HepG2 (cell line): ENCODE results near the gene JPH2.

ENCODE experiments used
- IRF2 ChIP-seq: IDR thresholded peaks from 2 replicates; pipeline ENCODE4 v1.6.1; 2018; ENCODE audit warnings: missing genetic modification reagents, missing compliant biosample characterization
- PAF1 ChIP-seq: IDR thresholded peaks from 2 replicates; pipeline ENCODE4 v1.6.1; 2016; ENCODE audit warnings: missing genetic modification reagents, missing compliant biosample characterization
- PBX3 ChIP-seq: sonication (generic); formaldehyde crosslinking; IDR thresholded peaks from 2 replicates; pipeline ENCODE4 v1.8.1; 2023; ENCODE audit warnings: missing genetic modification reagents, inconsistent platforms, borderline replicate concordance
- PRPF4 ChIP-seq: fragments of 200-400 bp; formaldehyde crosslinking; IDR thresholded peaks from 2 replicates; pipeline ENCODE4 v1.6.1; 2016; ENCODE audit warnings: low read length, low read depth; ENCODE audit not compliant: poor library complexity, severe bottlenecking
- RAD21 ChIP-seq: fragments of 450-650 bp; formaldehyde crosslinking; IDR thresholded peaks from 2 replicates; pipeline ENCODE4 v1.5.0; 2020; ENCODE audit warnings: mild to moderate bottlenecking
- ZBTB7A ChIP-seq: sonication (generic); formaldehyde crosslinking; IDR thresholded peaks from 2 replicates; pipeline ENCODE4 v1.8.0; 2022; ENCODE audit warnings: mild to moderate bottlenecking, missing genetic modification reagents
- ZKSCAN5 ChIP-seq: sonication (generic); formaldehyde crosslinking; IDR thresholded peaks from 2 replicates; pipeline ENCODE4 v1.5.1; 2020; ENCODE audit warnings: mild to moderate bottlenecking, missing genetic modification reagents
- ZSCAN20 ChIP-seq: sonication (generic); formaldehyde crosslinking; IDR thresholded peaks from 2 replicates; pipeline ENCODE4 v1.4.0; 2020; ENCODE audit warnings: missing genetic modification reagents, mild to moderate bottlenecking, borderline replicate concordance
- TF ChIP-seq, protein P1 (sequence below): sonication (generic); formaldehyde crosslinking; IDR thresholded peaks from 2 replicates; pipeline ENCODE4 v1.5.0; 2020; ENCODE audit warnings: mild to moderate bottlenecking, missing genetic modification reagents, moderate library complexity

- TF ChIP-seq RAD21 (CRISPR knock-in tag) (no peak), ZKSCAN5 (CRISPR knock-in tag) (no peak), PRPF4 (no peak), ZBTB7A (CRISPR knock-in tag) (no peak), PBX3 (no peak), PAF1 (CRISPR knock-in tag) (no peak), ZSCAN20 (no peak), IRF2 (no peak)
- TF ChIP-seq, protein P1, sequence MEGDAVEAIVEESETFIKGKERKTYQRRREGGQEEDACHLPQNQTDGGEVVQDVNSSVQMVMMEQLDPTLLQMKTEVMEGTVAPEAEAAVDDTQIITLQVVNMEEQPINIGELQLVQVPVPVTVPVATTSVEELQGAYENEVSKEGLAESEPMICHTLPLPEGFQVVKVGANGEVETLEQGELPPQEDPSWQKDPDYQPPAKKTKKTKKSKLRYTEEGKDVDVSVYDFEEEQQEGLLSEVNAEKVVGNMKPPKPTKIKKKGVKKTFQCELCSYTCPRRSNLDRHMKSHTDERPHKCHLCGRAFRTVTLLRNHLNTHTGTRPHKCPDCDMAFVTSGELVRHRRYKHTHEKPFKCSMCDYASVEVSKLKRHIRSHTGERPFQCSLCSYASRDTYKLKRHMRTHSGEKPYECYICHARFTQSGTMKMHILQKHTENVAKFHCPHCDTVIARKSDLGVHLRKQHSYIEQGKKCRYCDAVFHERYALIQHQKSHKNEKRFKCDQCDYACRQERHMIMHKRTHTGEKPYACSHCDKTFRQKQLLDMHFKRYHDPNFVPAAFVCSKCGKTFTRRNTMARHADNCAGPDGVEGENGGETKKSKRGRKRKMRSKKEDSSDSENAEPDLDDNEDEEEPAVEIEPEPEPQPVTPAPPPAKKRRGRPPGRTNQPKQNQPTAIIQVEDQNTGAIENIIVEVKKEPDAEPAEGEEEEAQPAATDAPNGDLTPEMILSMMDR, result no peak
These were observed 99.7 kb downstream of the JPH2 start for GRCh38 chr20:44087051-44087856.
